Measurements from ENCODE around the gene CDK15. TPM values are rescaled to one million over a fixed set of nuclear protein-coding genes. Genes with fewer than 3 reads are reported as not detected.
A peak's percentile ranks its signal among the peaks of the same experiment; 100 is the strongest.

CDK15 gene
- total and polyA plus RNA-seq, 2 experiments from 2014 or later, result 0.27 TPM; not detected in 1

DNA sequence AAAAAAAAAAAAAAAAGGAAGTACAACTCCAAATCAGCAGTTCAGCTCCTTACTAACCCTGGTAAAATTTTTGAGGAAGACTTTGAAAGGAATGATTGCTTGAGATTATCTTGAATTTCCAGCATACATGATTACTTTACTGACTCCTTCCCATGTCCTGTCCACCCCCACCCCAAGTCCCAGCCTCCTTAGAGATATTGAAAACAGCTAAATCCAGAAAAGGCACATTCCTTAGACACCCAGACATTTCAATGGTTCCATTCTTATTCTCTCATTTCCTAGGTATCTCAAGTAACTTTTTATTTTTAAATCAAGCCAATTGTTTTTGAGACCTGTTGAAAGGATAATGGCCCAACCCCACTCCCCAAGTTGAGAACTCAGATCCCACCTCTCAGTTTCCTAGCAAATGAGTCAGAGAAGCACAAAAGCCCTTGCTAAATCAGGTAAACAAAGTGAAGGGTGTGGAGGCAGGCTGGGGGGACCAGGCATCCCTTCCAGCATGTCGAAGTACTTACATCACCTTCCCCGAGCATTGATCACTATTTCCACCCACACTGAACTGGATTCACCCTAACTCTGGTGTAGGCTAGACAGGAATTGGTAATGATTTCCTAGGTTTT, 131.9 kb downstream of the CDK15 start:
- Mint-ChIP-seq H3K4me3 (no peak overlapping the region), H3K27ac (no peak overlapping the region), H3K4me1 (peaks cover 25% of the 10 kb centered on the region), H3K9me3 (peaks cover 10% of the 10 kb centered on the region; the same call in 1 of the 3 replicates), H3K27me3 (ENCODE audit: insufficient read depth, low read depth, poor library complexity) (peaks cover 12% of the 10 kb centered on the region), H3K36me3 (ENCODE audit: low read depth) (peaks cover 24% of the 10 kb centered on the region)
- Histone ChIP-seq H3K27me3 (ENCODE audit: insufficient read depth) (no peaks in the 10 kb centered on the region), H3K9me2 (ENCODE audit: insufficient read depth) (peaks cover 6% of the 10 kb centered on the region; the same call in 1 of the 2 replicates), H3K79me2 (replicated peaks; ENCODE audit: insufficient read depth) (no peaks in the 10 kb centered on the region), H4K20me1 (replicated peaks; ENCODE audit: insufficient read depth) (no peaks in the 10 kb centered on the region), H3K4me2 (peak overlapping the region; percentile 3; the same call in 1 of the 2 replicates), H3F3A (replicated peaks; ENCODE audit: low read depth) (no peaks in the 10 kb centered on the region; the same call in 1 of the 2 replicates), H3K4me1 (ENCODE audit: insufficient read depth) (peaks cover 23% of the 10 kb centered on the region), H3K27ac (ENCODE audit: low read depth) (peak overlapping the region; percentile 50), H3K36me3 (ENCODE audit: insufficient read depth) (no peaks in the 10 kb centered on the region), H2AFZ (no peak overlapping the region), H3K4me3 (no peak overlapping the region)
- no peak for TF ChIP-seq ZNF462 (CRISPR knock-in tag; IDR thresholded peaks at IDR 0.05)
- TF ChIP-seq, protein P1, sequence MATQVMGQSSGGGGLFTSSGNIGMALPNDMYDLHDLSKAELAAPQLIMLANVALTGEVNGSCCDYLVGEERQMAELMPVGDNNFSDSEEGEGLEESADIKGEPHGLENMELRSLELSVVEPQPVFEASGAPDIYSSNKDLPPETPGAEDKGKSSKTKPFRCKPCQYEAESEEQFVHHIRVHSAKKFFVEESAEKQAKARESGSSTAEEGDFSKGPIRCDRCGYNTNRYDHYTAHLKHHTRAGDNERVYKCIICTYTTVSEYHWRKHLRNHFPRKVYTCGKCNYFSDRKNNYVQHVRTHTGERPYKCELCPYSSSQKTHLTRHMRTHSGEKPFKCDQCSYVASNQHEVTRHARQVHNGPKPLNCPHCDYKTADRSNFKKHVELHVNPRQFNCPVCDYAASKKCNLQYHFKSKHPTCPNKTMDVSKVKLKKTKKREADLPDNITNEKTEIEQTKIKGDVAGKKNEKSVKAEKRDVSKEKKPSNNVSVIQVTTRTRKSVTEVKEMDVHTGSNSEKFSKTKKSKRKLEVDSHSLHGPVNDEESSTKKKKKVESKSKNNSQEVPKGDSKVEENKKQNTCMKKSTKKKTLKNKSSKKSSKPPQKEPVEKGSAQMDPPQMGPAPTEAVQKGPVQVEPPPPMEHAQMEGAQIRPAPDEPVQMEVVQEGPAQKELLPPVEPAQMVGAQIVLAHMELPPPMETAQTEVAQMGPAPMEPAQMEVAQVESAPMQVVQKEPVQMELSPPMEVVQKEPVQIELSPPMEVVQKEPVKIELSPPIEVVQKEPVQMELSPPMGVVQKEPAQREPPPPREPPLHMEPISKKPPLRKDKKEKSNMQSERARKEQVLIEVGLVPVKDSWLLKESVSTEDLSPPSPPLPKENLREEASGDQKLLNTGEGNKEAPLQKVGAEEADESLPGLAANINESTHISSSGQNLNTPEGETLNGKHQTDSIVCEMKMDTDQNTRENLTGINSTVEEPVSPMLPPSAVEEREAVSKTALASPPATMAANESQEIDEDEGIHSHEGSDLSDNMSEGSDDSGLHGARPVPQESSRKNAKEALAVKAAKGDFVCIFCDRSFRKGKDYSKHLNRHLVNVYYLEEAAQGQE (IDR thresholded peaks at IDR 0.05; ENCODE audit: unreplicated experiment), result no peak
- no peak for TF ChIP-seq POLR2AphosphoS5 (IDR thresholded peaks at IDR 0.05; ENCODE audit: low read depth)
- no peak for TF ChIP-seq EZH2phosphoT487 (IDR thresholded peaks at IDR 0.05; ENCODE audit: unreplicated experiment)
- TF ChIP-seq NANOG (IDR thresholded peaks at IDR 0.05; ENCODE audit: borderline replicate concordance), result no peak
- no peak for TF ChIP-seq STAT1 (IDR thresholded peaks at IDR 0.05; ENCODE audit: unreplicated experiment)
- TF ChIP-seq ETS1 (IDR thresholded peaks at IDR 0.05), result no peak
- no peak for TF ChIP-seq EZH2 (IDR thresholded peaks at IDR 0.05; ENCODE audit: low read depth, unreplicated experiment)
- TF ChIP-seq JUNB (IDR thresholded peaks at IDR 0.05; ENCODE audit: unreplicated experiment), result no peak
- no peak for TF ChIP-seq CTCF (conservative IDR thresholded peaks at IDR 0.05; ENCODE audit: low read depth in 2 of 2)
- no peak for TF ChIP-seq CREB1 (CRISPR knock-in tag; IDR thresholded peaks at IDR 0.05; ENCODE audit: low read depth)
- no peak for TF ChIP-seq ZNF114 (CRISPR knock-in tag; IDR thresholded peaks at IDR 0.05)
- no peak for TF ChIP-seq ZNF331 (CRISPR knock-in tag; IDR thresholded peaks at IDR 0.05; ENCODE audit: low read depth)
- ATAC-seq, result no peak; the same call in 1 of the 3 replicates
- no peak for DNase-seq (ENCODE audit: low spot score)
